ENCODE measurements around the gene FSD1. TPM values are rescaled to one million over a fixed set of nuclear protein-coding genes. Genes with fewer than 3 reads are reported as not detected.
A peak's percentile ranks its signal among the peaks of the same experiment; 100 is the strongest.

FSD1 gene
- total and polyA plus RNA-seq, 4 donors: 0.31 to 1.1 (median 0.48) TPM

- H3K4me1 ChIP-seq (ENCODE audit: control insufficient read depth in 5 of 5, insufficient read depth in 5 of 5, low read length in 5 of 5): peaks cover 0 to 10% (median 2%) of the 10 kb centered on the region in 5 donors
- H3K4me3 ChIP-seq: no peak overlapping the region
- TF ChIP-seq CTCF (IDR thresholded peaks at IDR 0.05; ENCODE audit: control extremely low read depth, extremely low read depth): no peak
- H3K27ac ChIP-seq (ENCODE audit: low read depth in 1 of 2, low read length in 1 of 2): no peak overlapping the region
- DNase-seq (no peak), ATAC-seq (ENCODE audit: insufficient read depth, low FRiP score) (no peak)
- H3K9ac ChIP-seq (ENCODE audit: insufficient read depth in 1 of 2, low read length in 2 of 2): no peak overlapping the region
- H3K9me3 ChIP-seq (ENCODE audit: control insufficient read depth in 4 of 4, insufficient read depth in 3 of 4, low read length in 3 of 4): no peaks in the 10 kb centered on the region
- 51 to 69% methylated on average over 13 of the region's 13 CpGs for WGBS, 2 donors
- H3K27me3 ChIP-seq (ENCODE audit: control insufficient read depth in 3 of 3, insufficient read depth in 3 of 3, low read length in 2 of 3): peaks cover 0 to 6% (median 2%) of the 10 kb centered on the region in 3 donors
- H3K36me3 ChIP-seq (ENCODE audit: control insufficient read depth in 4 of 4, insufficient read depth in 4 of 4, low read length in 4 of 4): no peaks in the 10 kb centered on the region
These were observed 21.9 kb downstream of the FSD1 start for GRCh38 chr19:4326215-4326836.

GRCh38 chr19:4326837-4327251 lies 22.4 kb downstream of the FSD1 start:
- DNase-seq: no peak
- ATAC-seq (ENCODE audit: insufficient read depth, low FRiP score): no peak
- Histone ChIP-seq H3K4me1 (ENCODE audit: control insufficient read depth in 5 of 5, insufficient read depth in 5 of 5, low read length in 5 of 5) (peaks cover 0 to 10% (median 2%) of the 10 kb centered on the region in 5 donors), H3K27ac (ENCODE audit: low read depth in 1 of 2, low read length in 1 of 2) (no peak overlapping the region), H3K4me3 (no peak overlapping the region), H3K27me3 (ENCODE audit: control insufficient read depth in 3 of 3, insufficient read depth in 3 of 3, low read length in 2 of 3) (peaks cover 0 to 6% (median 2%) of the 10 kb centered on the region in 3 donors), H3K9me3 (ENCODE audit: control insufficient read depth in 4 of 4, insufficient read depth in 3 of 4, low read length in 3 of 4) (no peaks in the 10 kb centered on the region), H3K36me3 (ENCODE audit: control insufficient read depth in 4 of 4, insufficient read depth in 4 of 4, low read length in 4 of 4) (no peaks in the 10 kb centered on the region), H3K9ac (ENCODE audit: insufficient read depth in 1 of 2, low read length in 2 of 2) (no peak overlapping the region)
- TF ChIP-seq CTCF (IDR thresholded peaks at IDR 0.05; ENCODE audit: control extremely low read depth, extremely low read depth): no peak
- WGBS, 2 donors: 9 to 26% methylated on average over 33 of the region's 33 CpGs

GRCh38 chr19:4327252-4327876 lies 23.0 kb downstream of the FSD1 start:
- Histone ChIP-seq H3K27ac (ENCODE audit: low read depth in 1 of 2, low read length in 1 of 2) (no peak overlapping the region), H3K9ac (ENCODE audit: insufficient read depth in 1 of 2, low read length in 2 of 2) (no peak overlapping the region), H3K9me3 (ENCODE audit: control insufficient read depth in 4 of 4, insufficient read depth in 3 of 4, low read length in 3 of 4) (no peaks in the 10 kb centered on the region), H3K4me3 (no peak overlapping the region), H3K4me1 (ENCODE audit: control insufficient read depth in 5 of 5, insufficient read depth in 5 of 5, low read length in 5 of 5) (peaks cover 0 to 10% (median 2%) of the 10 kb centered on the region in 5 donors), H3K27me3 (ENCODE audit: control insufficient read depth in 3 of 3, insufficient read depth in 3 of 3, low read length in 2 of 3) (peaks cover 0 to 6% (median 2%) of the 10 kb centered on the region in 3 donors), H3K36me3 (ENCODE audit: control insufficient read depth in 4 of 4, insufficient read depth in 4 of 4, low read length in 4 of 4) (no peaks in the 10 kb centered on the region)
- TF ChIP-seq CTCF (IDR thresholded peaks at IDR 0.05; ENCODE audit: control extremely low read depth, extremely low read depth): no peak
- WGBS, 2 donors: 5 to 9% methylated on average over 30 of the region's 30 CpGs
- DNase-seq (peak; percentile 49 to 63 (median 59)), ATAC-seq (ENCODE audit: insufficient read depth, low FRiP score) (peak; percentile 61)
